ENCODE results near the gene MCCC1.

Gene MCCC1

GRCh38 chr3:183044547-183045229 lies 54.6 kb downstream of the MCCC1 start:
- TF ChIP-seq CTCF (IDR thresholded peaks at IDR 0.05; ENCODE audit: extremely low read depth, missing control alignments): no peak
- DNase-seq (ENCODE audit: low spot score): peak; percentile 64

- DNase-seq (ENCODE audit: low spot score): no peak
- TF ChIP-seq CTCF (IDR thresholded peaks at IDR 0.05; ENCODE audit: extremely low read depth, missing control alignments): no peak
Observed at GRCh38 chr3:183038757-183039156, 60.5 kb downstream of the MCCC1 start.

GRCh38 chr3:183038221-183038620 lies 61.1 kb downstream of the MCCC1 start:
- no peak for DNase-seq (ENCODE audit: low spot score)
- no peak for TF ChIP-seq CTCF (IDR thresholded peaks at IDR 0.05; ENCODE audit: extremely low read depth, missing control alignments)

GRCh38 chr3:183033746-183034145 lies 65.5 kb downstream of the MCCC1 start:
- TF ChIP-seq CTCF (IDR thresholded peaks at IDR 0.05; ENCODE audit: extremely low read depth, missing control alignments): no peak
- no peak for DNase-seq (ENCODE audit: low spot score)

GRCh38 chr3:183032880-183033555 lies 66.3 kb downstream of the MCCC1 start:
- DNase-seq (ENCODE audit: low spot score): no peak
- TF ChIP-seq CTCF (IDR thresholded peaks at IDR 0.05; ENCODE audit: extremely low read depth, missing control alignments): no peak

GRCh38 chr3:183031826-183032225 lies 67.5 kb downstream of the MCCC1 start:
- no peak for TF ChIP-seq CTCF (IDR thresholded peaks at IDR 0.05; ENCODE audit: extremely low read depth, missing control alignments)
- no peak for DNase-seq (ENCODE audit: low spot score)

- no peak for TF ChIP-seq CTCF (IDR thresholded peaks at IDR 0.05; ENCODE audit: extremely low read depth, missing control alignments)
- DNase-seq (ENCODE audit: low spot score): no peak
Observed at GRCh38 chr3:183028416-183028815, 70.9 kb downstream of the MCCC1 start.
